Thoracic aorta (tissue), 2 donors: ENCODE measurements around the gene ANKRD33B. TPM values are rescaled to one million over a fixed set of nuclear protein-coding genes. Genes with fewer than 3 reads are reported as not detected.

Experiments
- ATAC-seq: fragments of 150-250 bp; one replicate; pipeline ENCODE4 v1.8.0; 2017; ENCODE audit warnings: low read depth; ENCODE audit not compliant: insufficient number of reproducible peaks, low FRiP score
- DNase-seq: peaks from one replicate; pipeline ENCODE4 v3.0.0-alpha.2; 2020; ENCODE audit warnings: low spot score
- H3K27ac ChIP-seq, 2 donors: fragments of 200-600 bp; sonication (generic); 1 replicate in 1 of 2; 2 replicates in 1 of 2; pipeline ENCODE4 v1.5.1; 2016; ENCODE audit warnings: mild to moderate bottlenecking in 2 of 2, moderate library complexity in 2 of 2
- H3K27me3 ChIP-seq: fragments of 200-600 bp; sonication (generic); replicated peaks from 2 replicates; pipeline ENCODE4 v1.6.0; 2016; ENCODE audit warnings: mild to moderate bottlenecking; ENCODE audit not compliant: insufficient read depth
- H3K36me3 ChIP-seq: fragments of 200-600 bp; sonication (generic); one replicate; pipeline ENCODE4 v1.5.1; 2016
- H3K4me1 ChIP-seq, 2 donors: fragments of 200-600 bp; sonication (generic); 1 replicate in 1 of 2; 2 replicates in 1 of 2; pipeline versions ENCODE4 v1.5.1 to v1.6.0; 2016; ENCODE audit warnings: low read depth in 2 of 2, mild to moderate bottlenecking in 1 of 2; ENCODE audit not compliant: control insufficient read depth in 1 of 2
- H3K4me3 ChIP-seq: fragments of 200-600 bp; sonication (generic); 2 replicates; pipeline ENCODE4 v1.5.1; 2016; ENCODE audit warnings: mild to moderate bottlenecking
- H3K9me3 ChIP-seq: fragments of 200-600 bp; sonication (generic); 2 replicates; pipeline ENCODE4 v1.5.1; 2016
- CTCF ChIP-seq: fragments of 200-600 bp; sonication (generic); IDR thresholded peaks from one replicate; pipeline ENCODE4 v1.5.1; 2019; ENCODE audit warnings: antibody characterized with exemption
- total RNA-seq, 2 donors: library from RNA; depleted of rRNA; stranded (reverse); fragments of >200 nt; gene quantifications; one replicate each; pipeline versions ENCODE4 v1.1.0 to v1.2.3, GENCODE V29; 2016

Gene ANKRD33B
- total RNA-seq, 2 donors from 2014 or later = 4.9 to 5.7 TPM

- DNase-seq = no peak
- ATAC-seq = no peak
- Histone ChIP-seq H3K9me3 (no peaks in the 10 kb centered on the region), H3K4me3 (no peak overlapping the region), H3K27ac (no peak overlapping the region), H3K36me3 (no peaks in the 10 kb centered on the region), H3K27me3 (no peaks in the 10 kb centered on the region), H3K4me1 (peaks cover 15 to 27% of the 10 kb centered on the region in 2 donors)
- no peak for TF ChIP-seq CTCF
Measured at GRCh38 chr5:10538103-10538788, 25.6 kb upstream of the ANKRD33B start.

- H3K4me3 ChIP-seq = no peak overlapping the region
- H3K4me1 ChIP-seq = peaks cover 15 to 22% of the 10 kb centered on the region in 2 donors
- ATAC-seq (no peak), DNase-seq (no peak)
- TF ChIP-seq CTCF = no peak
- no peak overlapping the region for H3K27ac ChIP-seq
- no peaks in the 10 kb centered on the region for H3K9me3 ChIP-seq
- H3K27me3 ChIP-seq = no peaks in the 10 kb centered on the region
- no peaks in the 10 kb centered on the region for H3K36me3 ChIP-seq
Measured at GRCh38 chr5:10538789-10539686, 24.8 kb upstream of the ANKRD33B start.

- Histone ChIP-seq H3K36me3 (no peaks in the 10 kb centered on the region), H3K4me1 (peaks cover 15 to 22% of the 10 kb centered on the region in 2 donors), H3K4me3 (no peak overlapping the region), H3K9me3 (no peaks in the 10 kb centered on the region), H3K27ac (no peak overlapping the region), H3K27me3 (no peaks in the 10 kb centered on the region)
- no peak for TF ChIP-seq CTCF
- DNase-seq (no peak), ATAC-seq (no peak)
Measured at GRCh38 chr5:10539687-10539998, 24.2 kb upstream of the ANKRD33B start.

GRCh38 chr5:10540036-10540544, 23.8 kb upstream of the ANKRD33B start:
- Histone ChIP-seq H3K27me3 (no peaks in the 10 kb centered on the region), H3K36me3 (no peaks in the 10 kb centered on the region), H3K4me3 (no peak overlapping the region), H3K4me1 (peaks cover 15 to 22% of the 10 kb centered on the region in 2 donors), H3K9me3 (no peaks in the 10 kb centered on the region), H3K27ac (no peak overlapping the region)
- DNase-seq (no peak), ATAC-seq (no peak)
- no peak for TF ChIP-seq CTCF

- ATAC-seq = no peak
- Histone ChIP-seq H3K4me3 (no peak overlapping the region), H3K9me3 (no peaks in the 10 kb centered on the region), H3K27me3 (no peaks in the 10 kb centered on the region), H3K27ac (no peak overlapping the region), H3K36me3 (no peaks in the 10 kb centered on the region), H3K4me1 (peaks cover 15 to 22% of the 10 kb centered on the region in 2 donors)
- no peak for DNase-seq
- TF ChIP-seq CTCF = no peak
Measured at GRCh38 chr5:10540951-10541646, 22.8 kb upstream of the ANKRD33B start.
